ENCODE measurements around the gene UGT3A2.

UGT3A2 gene

GRCh38 chr5:36006163-36006562 lies 60.5 kb downstream of the UGT3A2 start:
- H3K4me1 Mint-ChIP-seq (ENCODE audit: low read depth), result no peaks in the 10 kb centered on the region
- no peaks in the 10 kb centered on the region for H3K27me3 Mint-ChIP-seq (ENCODE audit: low read depth)
- no peaks in the 10 kb centered on the region for H3K36me3 Mint-ChIP-seq (ENCODE audit: low read depth)
- no peak overlapping the region for H3K27ac Mint-ChIP-seq
- H3K4me3 Mint-ChIP-seq, result no peak overlapping the region
- peaks cover 19% of the 10 kb centered on the region for H3K9me3 Mint-ChIP-seq

GRCh38 chr5:36001032-36001431 lies 65.7 kb downstream of the UGT3A2 start:
- Mint-ChIP-seq H3K36me3 (ENCODE audit: low read depth) (no peaks in the 10 kb centered on the region), H3K4me1 (ENCODE audit: low read depth) (no peaks in the 10 kb centered on the region), H3K27ac (no peak overlapping the region), H3K4me3 (no peak overlapping the region), H3K27me3 (ENCODE audit: low read depth) (no peaks in the 10 kb centered on the region), H3K9me3 (no peaks in the 10 kb centered on the region)

- Mint-ChIP-seq H3K9me3 (no peaks in the 10 kb centered on the region), H3K36me3 (ENCODE audit: low read depth) (no peaks in the 10 kb centered on the region), H3K4me3 (no peak overlapping the region), H3K4me1 (ENCODE audit: low read depth) (no peaks in the 10 kb centered on the region), H3K27me3 (ENCODE audit: low read depth) (no peaks in the 10 kb centered on the region), H3K27ac (no peak overlapping the region)
Measured at GRCh38 chr5:35999547-35999946, 67.1 kb downstream of the UGT3A2 start.

- Mint-ChIP-seq H3K9me3 (no peaks in the 10 kb centered on the region), H3K4me1 (ENCODE audit: low read depth) (no peaks in the 10 kb centered on the region), H3K27ac (no peak overlapping the region), H3K36me3 (ENCODE audit: low read depth) (no peaks in the 10 kb centered on the region), H3K4me3 (no peak overlapping the region), H3K27me3 (ENCODE audit: low read depth) (no peaks in the 10 kb centered on the region)
Measured at GRCh38 chr5:35996076-35996475, 70.6 kb downstream of the UGT3A2 start.

GRCh38 chr5:35990941-35991611 lies 75.6 kb downstream of the UGT3A2 start, which contains the start of gene UGT3A1:
Gene UGT3A1, minus strand, starts transcription at chr5:35991390. Its CDS starts 150 bp downstream, at chr5:35991240.
- Mint-ChIP-seq H3K4me3 (no peak within 1 kb of the TSS), H3K27ac (no peak within 1 kb of the TSS), H3K4me1 (ENCODE audit: low read depth) (no peaks in the 10 kb centered on the region), H3K9me3 (no peaks in the 10 kb centered on the region), H3K27me3 (ENCODE audit: low read depth) (no peaks in the 10 kb centered on the region), H3K36me3 (ENCODE audit: low read depth) (no peaks in the 10 kb centered on the region)

GRCh38 chr5:35990520-35990919 lies 76.2 kb downstream of the UGT3A2 start:
- H3K27me3 Mint-ChIP-seq (ENCODE audit: low read depth), result no peaks in the 10 kb centered on the region
- no peak overlapping the region for H3K27ac Mint-ChIP-seq
- H3K36me3 Mint-ChIP-seq (ENCODE audit: low read depth), result no peaks in the 10 kb centered on the region
- H3K9me3 Mint-ChIP-seq, result no peaks in the 10 kb centered on the region
- no peak overlapping the region for H3K4me3 Mint-ChIP-seq
- no peaks in the 10 kb centered on the region for H3K4me1 Mint-ChIP-seq (ENCODE audit: low read depth)

- Mint-ChIP-seq H3K27ac (no peak overlapping the region), H3K4me3 (no peak overlapping the region), H3K4me1 (ENCODE audit: low read depth) (no peaks in the 10 kb centered on the region), H3K9me3 (no peaks in the 10 kb centered on the region), H3K36me3 (ENCODE audit: low read depth) (no peaks in the 10 kb centered on the region), H3K27me3 (ENCODE audit: low read depth) (no peaks in the 10 kb centered on the region)
Measured at GRCh38 chr5:35988529-35988928, 78.2 kb downstream of the UGT3A2 start.

- Mint-ChIP-seq H3K9me3 (peaks cover 3% of the 10 kb centered on the region), H3K36me3 (ENCODE audit: low read depth) (no peaks in the 10 kb centered on the region), H3K4me1 (ENCODE audit: low read depth) (no peaks in the 10 kb centered on the region), H3K4me3 (no peak overlapping the region), H3K27me3 (ENCODE audit: low read depth) (no peaks in the 10 kb centered on the region), H3K27ac (no peak overlapping the region)
Measured at GRCh38 chr5:35987776-35988175, 78.9 kb downstream of the UGT3A2 start.

Measured in T-helper 1 cell treated with Interleukin-12 subunit alpha and Interleukin-12 subunit beta and Interleukin-4 antibody, amounts not matched to agents 30 μg/mL and 1 μg/mL, for 36 hours (primary cell).